GM12891 (cell line): ENCODE results near the gene SERPINA4.

Source experiments
- POLR2A ChIP-seq: IDR thresholded peaks from 2 replicates; pipeline ENCODE4 v1.6.1; 2011; ENCODE audit warnings: low read depth, low read length, control low read depth
- POLR2AphosphoS5 ChIP-seq: IDR thresholded peaks from 2 replicates; pipeline ENCODE4 v1.6.1; 2011; ENCODE audit warnings: low read depth, low read length, control low read depth

DNA sequence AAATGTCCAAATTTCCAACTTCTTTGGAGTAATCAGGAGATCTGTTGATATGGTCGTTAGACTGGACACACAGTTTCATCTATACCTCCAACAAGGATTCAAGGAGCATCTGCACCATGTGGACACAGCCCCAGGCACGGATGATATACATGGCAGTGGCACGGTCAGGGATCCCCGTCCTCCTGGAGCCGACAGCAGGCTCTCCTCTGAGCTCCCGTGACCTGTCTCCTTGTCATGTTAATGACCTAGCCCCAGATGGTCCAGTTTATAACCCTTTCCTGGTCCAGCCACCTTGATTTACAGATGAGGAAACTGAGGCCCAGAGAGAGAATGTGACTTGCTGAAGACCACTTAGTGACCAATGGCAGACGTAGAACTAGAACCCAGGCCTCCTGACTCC lies 16.5 kb upstream of the SERPINA4 start:
- TF ChIP-seq POLR2A (no peak), POLR2AphosphoS5 (no peak)
